Measurements from ENCODE around the gene MLH3. TPM values are rescaled to one million over a fixed set of nuclear protein-coding genes. Genes with fewer than 3 reads are reported as not detected.

Gene MLH3
- total and polyA plus RNA-seq, 2 of the 13 experiments (the other 11 are each of a cell fraction or from before 2014, with no cell fraction given): 14.4 to 24.8 TPM

DNA sequence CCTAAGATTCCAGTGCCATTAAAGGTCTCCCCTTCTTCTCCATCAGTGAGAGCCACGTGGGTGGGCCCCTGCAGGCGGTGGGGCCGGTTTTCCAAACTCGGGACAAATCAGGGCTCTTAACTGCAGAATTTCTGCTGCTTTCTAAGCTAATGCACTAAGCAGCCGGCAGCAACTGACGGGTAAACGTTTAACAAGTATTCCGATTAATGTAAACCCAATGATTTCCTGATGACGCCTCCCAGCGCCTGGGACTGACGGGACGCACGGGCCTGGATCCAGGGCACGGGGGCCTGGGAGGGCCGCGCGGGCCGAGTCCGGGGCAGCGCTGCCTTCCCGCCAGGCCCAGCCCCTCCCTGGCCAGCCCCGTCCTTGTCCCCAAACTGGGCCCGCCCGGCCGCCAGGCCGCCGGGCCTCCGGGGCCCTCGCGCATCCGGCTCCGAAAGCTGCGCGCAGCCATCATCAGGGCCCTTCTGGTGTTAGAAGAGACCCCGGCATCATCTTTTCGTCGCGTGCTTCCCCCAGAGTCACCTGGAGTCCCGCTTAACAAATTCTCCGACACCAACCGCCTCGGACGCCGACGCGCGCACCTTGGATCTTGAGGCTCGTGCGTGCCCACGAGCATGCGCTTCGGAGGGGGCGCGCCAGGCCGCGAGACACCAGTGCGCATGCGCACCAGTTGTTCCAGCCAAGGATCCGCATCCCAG lies at the start of gene MLH3 (continued):
- TF ChIP-seq, protein P1, sequence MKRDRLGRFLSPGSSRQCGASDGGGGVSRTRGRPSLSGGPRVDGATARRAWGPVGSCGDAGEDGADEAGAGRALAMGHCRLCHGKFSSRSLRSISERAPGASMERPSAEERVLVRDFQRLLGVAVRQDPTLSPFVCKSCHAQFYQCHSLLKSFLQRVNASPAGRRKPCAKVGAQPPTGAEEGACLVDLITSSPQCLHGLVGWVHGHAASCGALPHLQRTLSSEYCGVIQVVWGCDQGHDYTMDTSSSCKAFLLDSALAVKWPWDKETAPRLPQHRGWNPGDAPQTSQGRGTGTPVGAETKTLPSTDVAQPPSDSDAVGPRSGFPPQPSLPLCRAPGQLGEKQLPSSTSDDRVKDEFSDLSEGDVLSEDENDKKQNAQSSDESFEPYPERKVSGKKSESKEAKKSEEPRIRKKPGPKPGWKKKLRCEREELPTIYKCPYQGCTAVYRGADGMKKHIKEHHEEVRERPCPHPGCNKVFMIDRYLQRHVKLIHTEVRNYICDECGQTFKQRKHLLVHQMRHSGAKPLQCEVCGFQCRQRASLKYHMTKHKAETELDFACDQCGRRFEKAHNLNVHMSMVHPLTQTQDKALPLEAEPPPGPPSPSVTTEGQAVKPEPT (CRISPR knock-in tag; IDR thresholded peaks at IDR 0.05; ENCODE audit: low read depth): peak; percentile 64; the same call in 1 of the 2 replicates
- TF ChIP-seq MYC (CRISPR knock-in tag; IDR thresholded peaks at IDR 0.05; ENCODE audit: borderline replicate concordance): peak; percentile 84
- TF ChIP-seq, protein P2, sequence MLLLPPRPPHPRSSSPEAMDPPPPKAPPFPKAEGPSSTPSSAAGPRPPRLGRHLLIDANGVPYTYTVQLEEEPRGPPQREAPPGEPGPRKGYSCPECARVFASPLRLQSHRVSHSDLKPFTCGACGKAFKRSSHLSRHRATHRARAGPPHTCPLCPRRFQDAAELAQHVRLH (CRISPR knock-in tag; IDR thresholded peaks at IDR 0.05; ENCODE audit: borderline replicate concordance, low read depth): 0 out of 2 replicates have a peak, but pooled peaks have one; percentile 48
- TF ChIP-seq AKAP8 (CRISPR knock-in tag; IDR thresholded peaks at IDR 0.05): no peak
- no peak for TF ChIP-seq ZNF331 (CRISPR knock-in tag; IDR thresholded peaks at IDR 0.05)
- TF ChIP-seq MED1 (CRISPR knock-in tag; IDR thresholded peaks at IDR 0.05): peak; percentile 43
- TF ChIP-seq SMAD3 (CRISPR knock-in tag; IDR thresholded peaks at IDR 0.05): no peak
- no peak for TF ChIP-seq NAIF1 (CRISPR knock-in tag; IDR thresholded peaks at IDR 0.05; ENCODE audit: borderline replicate concordance)
- peak; percentile 81; the same call in 1 of the 2 replicates for TF ChIP-seq KDM5B (CRISPR knock-in tag; IDR thresholded peaks at IDR 0.05; ENCODE audit: borderline replicate concordance)
- TF ChIP-seq HOXA5 (CRISPR knock-in tag; IDR thresholded peaks at IDR 0.05): 0 out of 2 replicates have a peak, but pooled peaks have one; percentile 38
- 0 out of 2 replicates have a peak, but pooled peaks have one; percentile 48 for TF ChIP-seq RAD21 (CRISPR knock-in tag; IDR thresholded peaks at IDR 0.05)
- TF ChIP-seq ZNF253 (CRISPR knock-in tag; IDR thresholded peaks at IDR 0.05; ENCODE audit: borderline replicate concordance): 0 out of 2 replicates have a peak, but pooled peaks have one; percentile 42
- TF ChIP-seq MBD4 (IDR thresholded peaks at IDR 0.05; ENCODE audit: borderline replicate concordance, low read length): no peak
- TF ChIP-seq, protein P3, sequence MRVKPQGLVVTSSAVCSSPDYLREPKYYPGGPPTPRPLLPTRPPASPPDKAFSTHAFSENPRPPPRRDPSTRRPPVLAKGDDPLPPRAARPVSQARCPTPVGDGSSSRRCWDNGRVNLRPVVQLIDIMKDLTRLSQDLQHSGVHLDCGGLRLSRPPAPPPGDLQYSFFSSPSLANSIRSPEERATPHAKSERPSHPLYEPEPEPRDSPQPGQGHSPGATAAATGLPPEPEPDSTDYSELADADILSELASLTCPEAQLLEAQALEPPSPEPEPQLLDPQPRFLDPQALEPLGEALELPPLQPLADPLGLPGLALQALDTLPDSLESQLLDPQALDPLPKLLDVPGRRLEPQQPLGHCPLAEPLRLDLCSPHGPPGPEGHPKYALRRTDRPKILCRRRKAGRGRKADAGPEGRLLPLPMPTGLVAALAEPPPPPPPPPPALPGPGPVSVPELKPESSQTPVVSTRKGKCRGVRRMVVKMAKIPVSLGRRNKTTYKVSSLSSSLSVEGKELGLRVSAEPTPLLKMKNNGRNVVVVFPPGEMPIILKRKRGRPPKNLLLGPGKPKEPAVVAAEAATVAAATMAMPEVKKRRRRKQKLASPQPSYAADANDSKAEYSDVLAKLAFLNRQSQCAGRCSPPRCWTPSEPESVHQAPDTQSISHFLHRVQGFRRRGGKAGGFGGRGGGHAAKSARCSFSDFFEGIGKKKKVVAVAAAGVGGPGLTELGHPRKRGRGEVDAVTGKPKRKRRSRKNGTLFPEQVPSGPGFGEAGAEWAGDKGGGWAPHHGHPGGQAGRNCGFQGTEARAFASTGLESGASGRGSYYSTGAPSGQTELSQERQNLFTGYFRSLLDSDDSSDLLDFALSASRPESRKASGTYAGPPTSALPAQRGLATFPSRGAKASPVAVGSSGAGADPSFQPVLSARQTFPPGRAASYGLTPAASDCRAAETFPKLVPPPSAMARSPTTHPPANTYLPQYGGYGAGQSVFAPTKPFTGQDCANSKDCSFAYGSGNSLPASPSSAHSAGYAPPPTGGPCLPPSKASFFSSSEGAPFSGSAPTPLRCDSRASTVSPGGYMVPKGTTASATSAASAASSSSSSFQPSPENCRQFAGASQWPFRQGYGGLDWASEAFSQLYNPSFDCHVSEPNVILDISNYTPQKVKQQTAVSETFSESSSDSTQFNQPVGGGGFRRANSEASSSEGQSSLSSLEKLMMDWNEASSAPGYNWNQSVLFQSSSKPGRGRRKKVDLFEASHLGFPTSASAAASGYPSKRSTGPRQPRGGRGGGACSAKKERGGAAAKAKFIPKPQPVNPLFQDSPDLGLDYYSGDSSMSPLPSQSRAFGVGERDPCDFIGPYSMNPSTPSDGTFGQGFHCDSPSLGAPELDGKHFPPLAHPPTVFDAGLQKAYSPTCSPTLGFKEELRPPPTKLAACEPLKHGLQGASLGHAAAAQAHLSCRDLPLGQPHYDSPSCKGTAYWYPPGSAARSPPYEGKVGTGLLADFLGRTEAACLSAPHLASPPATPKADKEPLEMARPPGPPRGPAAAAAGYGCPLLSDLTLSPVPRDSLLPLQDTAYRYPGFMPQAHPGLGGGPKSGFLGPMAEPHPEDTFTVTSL (CRISPR knock-in tag; IDR thresholded peaks at IDR 0.05; ENCODE audit: borderline replicate concordance): no peak
- TF ChIP-seq ZNF367 (CRISPR knock-in tag; IDR thresholded peaks at IDR 0.05; ENCODE audit: borderline replicate concordance): no peak
- no peak for TF ChIP-seq TRIM24 (CRISPR knock-in tag; IDR thresholded peaks at IDR 0.05)
- peak; percentile 89; the same call in 1 of the 2 replicates for TF ChIP-seq ZFP37 (CRISPR knock-in tag; IDR thresholded peaks at IDR 0.05; ENCODE audit: borderline replicate concordance)
- no peak for TF ChIP-seq NBN (conservative IDR thresholded peaks at IDR 0.05)
- peak; percentile 82 for TF ChIP-seq SPEN (CRISPR knock-in tag; IDR thresholded peaks at IDR 0.05; ENCODE audit: low read depth)
- TF ChIP-seq ZNF33B (CRISPR knock-in tag; IDR thresholded peaks at IDR 0.05): 0 out of 2 replicates have a peak, but pooled peaks have one; percentile 28
- peak; percentile 91 for TF ChIP-seq KMT2B (CRISPR knock-in tag; IDR thresholded peaks at IDR 0.05)
- TF ChIP-seq SRY (CRISPR knock-in tag; IDR thresholded peaks at IDR 0.05): peak; percentile 90

Measured in HepG2 (cell line).